Upper lobe of right lung (tissue), 1 donor: ENCODE data around the gene MTFMT. TPM values are rescaled to one million over a fixed set of nuclear protein-coding genes. Genes with fewer than 3 reads are reported as not detected.

Source experiments
- ATAC-seq: fragments of 200-7000 bp; cut with Tn5 transposase; one replicate; pipeline ENCODE4 v1.9.1; 2020; ENCODE audit warnings: mild to moderate bottlenecking, moderate library complexity
- DNase-seq: peaks from one replicate; pipeline ENCODE4 v3.0.0-alpha.2; 2020
- H3K27ac ChIP-seq: fragments of 200-600 bp; one replicate; pipeline ENCODE4 v1.8.0; 2022
- H3K27me3 ChIP-seq: fragments of 200-600 bp; one replicate; pipeline ENCODE4 v1.8.0; 2022; ENCODE audit warnings: mild to moderate bottlenecking
- H3K36me3 ChIP-seq: fragments of 200-600 bp; one replicate; pipeline ENCODE4 v1.8.0; 2022
- H3K4me1 ChIP-seq: fragments of 200-600 bp; one replicate; pipeline ENCODE4 v1.8.0; 2022
- H3K4me3 ChIP-seq: fragments of 200-600 bp; one replicate; pipeline ENCODE4 v1.8.0; 2022; ENCODE audit warnings: mild to moderate bottlenecking
- H3K9me3 ChIP-seq: fragments of 200-600 bp; one replicate; pipeline ENCODE4 v1.8.0; 2022
- intact Hi-C: fragments of 100-400 bp; cut with DNase I; formaldehyde crosslinking; loops from one replicate; pipeline ENCODE4 v1.11.0; 2022
- total RNA-seq: library from RNA; stranded (reverse); fragmentation: NEBNext Ultra II Directional; extraction: Animal tissue kit (Norgen Biotek cat#: 25700); gene quantifications from one replicate; pipeline ENCODE4 v1.2.1, GENCODE V29; 2021
- TF ChIP-seq, protein P1 (sequence below): fragments of 200-600 bp; IDR thresholded peaks from one replicate; pipeline ENCODE4 v1.8.0; 2022; ENCODE audit warnings: antibody characterized with exemption
- donor health status: DM: no; HTN: yes; CAD: no; lungs with severe emphysema.

MTFMT gene
- total RNA-seq, 1 donor from 2014 or later = 13.7 TPM

DNA sequence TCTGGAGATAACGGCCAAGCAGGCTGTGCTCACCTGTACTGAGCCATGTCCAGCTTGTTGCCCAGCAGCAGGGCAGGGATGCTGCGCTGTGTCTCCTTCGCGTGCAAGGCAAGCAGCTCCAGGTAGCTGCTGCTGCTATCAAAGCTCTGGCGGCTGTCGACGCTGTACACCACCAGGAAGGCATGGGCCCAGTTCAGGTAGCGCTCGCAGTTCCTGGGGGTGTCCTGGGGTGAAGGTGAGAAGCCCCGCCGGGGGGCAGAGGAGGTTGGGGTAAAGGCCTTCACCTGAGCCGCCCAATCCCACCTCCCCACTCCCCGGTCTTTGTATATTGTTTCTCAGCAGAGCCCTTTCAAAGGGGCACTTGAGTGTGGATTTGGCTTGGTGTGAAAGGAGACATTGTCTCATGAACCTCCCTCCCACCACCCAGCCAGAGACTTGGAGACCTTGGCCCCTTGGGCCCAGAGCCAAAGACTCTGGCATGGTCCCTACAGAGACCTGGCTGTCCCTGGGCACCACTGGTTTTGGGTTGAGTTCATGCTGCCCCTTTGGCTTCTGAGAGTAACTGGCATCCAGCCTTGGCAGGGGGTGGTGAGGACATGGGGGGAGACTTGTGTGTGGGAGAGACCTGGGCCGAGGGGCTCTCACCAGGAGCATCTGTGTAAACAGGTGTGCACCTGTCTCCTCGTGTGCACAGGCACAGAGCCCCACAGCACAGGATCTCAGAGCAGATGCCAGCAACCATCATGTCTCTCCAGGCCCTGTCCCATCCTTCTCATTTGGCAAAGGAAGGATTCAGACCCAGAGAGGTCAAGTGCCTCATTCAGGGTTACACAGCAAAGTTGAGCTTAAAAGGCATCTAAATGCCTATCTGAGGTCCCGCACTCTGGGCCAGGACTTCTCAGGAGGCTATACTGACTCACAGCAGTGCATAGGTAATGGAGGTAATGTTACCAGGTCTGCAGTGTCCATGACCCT lies 29.2 kb upstream of the MTFMT start:
- H3K27ac ChIP-seq = no peak overlapping the region

GRCh38 chr15:65057549-65057940 lies 28.1 kb upstream of the MTFMT start:
- Histone ChIP-seq H3K36me3 (peaks cover 6% of the 10 kb centered on the region), H3K4me1 (peaks cover 18% of the 10 kb centered on the region), H3K9me3 (no peaks in the 10 kb centered on the region), H3K27me3 (no peaks in the 10 kb centered on the region), H3K27ac (no peak overlapping the region), H3K4me3 (no peak overlapping the region)
- intact Hi-C loops = no loop called here
- DNase-seq (no peak), ATAC-seq (no peak)
- TF ChIP-seq, protein P1, sequence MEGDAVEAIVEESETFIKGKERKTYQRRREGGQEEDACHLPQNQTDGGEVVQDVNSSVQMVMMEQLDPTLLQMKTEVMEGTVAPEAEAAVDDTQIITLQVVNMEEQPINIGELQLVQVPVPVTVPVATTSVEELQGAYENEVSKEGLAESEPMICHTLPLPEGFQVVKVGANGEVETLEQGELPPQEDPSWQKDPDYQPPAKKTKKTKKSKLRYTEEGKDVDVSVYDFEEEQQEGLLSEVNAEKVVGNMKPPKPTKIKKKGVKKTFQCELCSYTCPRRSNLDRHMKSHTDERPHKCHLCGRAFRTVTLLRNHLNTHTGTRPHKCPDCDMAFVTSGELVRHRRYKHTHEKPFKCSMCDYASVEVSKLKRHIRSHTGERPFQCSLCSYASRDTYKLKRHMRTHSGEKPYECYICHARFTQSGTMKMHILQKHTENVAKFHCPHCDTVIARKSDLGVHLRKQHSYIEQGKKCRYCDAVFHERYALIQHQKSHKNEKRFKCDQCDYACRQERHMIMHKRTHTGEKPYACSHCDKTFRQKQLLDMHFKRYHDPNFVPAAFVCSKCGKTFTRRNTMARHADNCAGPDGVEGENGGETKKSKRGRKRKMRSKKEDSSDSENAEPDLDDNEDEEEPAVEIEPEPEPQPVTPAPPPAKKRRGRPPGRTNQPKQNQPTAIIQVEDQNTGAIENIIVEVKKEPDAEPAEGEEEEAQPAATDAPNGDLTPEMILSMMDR = no peak

More for the DNA sequence above, 29.2 kb upstream of the MTFMT start:
- peaks cover 6% of the 10 kb centered on the region for H3K36me3 ChIP-seq
- DNase-seq = no peak
- no peaks in the 10 kb centered on the region for H3K9me3 ChIP-seq
- no peaks in the 10 kb centered on the region for H3K27me3 ChIP-seq
- ATAC-seq = no peak
- H3K4me3 ChIP-seq = no peak overlapping the region
- H3K4me1 ChIP-seq = peaks cover 18% of the 10 kb centered on the region
- intact Hi-C loops = no loop called here
- TF ChIP-seq, protein P1 = no peak

GRCh38 chr15:65056868-65057548 lies 27.6 kb upstream of the MTFMT start:
- TF ChIP-seq, protein P1 = no peak
- ATAC-seq = no peak
- peaks cover 18% of the 10 kb centered on the region for H3K4me1 ChIP-seq
- intact Hi-C loops = no loop called here
- DNase-seq = no peak
- H3K4me3 ChIP-seq = no peak overlapping the region
- no peaks in the 10 kb centered on the region for H3K9me3 ChIP-seq
- no peaks in the 10 kb centered on the region for H3K27me3 ChIP-seq
- no peak overlapping the region for H3K27ac ChIP-seq
- peaks cover 6% of the 10 kb centered on the region for H3K36me3 ChIP-seq

DNA sequence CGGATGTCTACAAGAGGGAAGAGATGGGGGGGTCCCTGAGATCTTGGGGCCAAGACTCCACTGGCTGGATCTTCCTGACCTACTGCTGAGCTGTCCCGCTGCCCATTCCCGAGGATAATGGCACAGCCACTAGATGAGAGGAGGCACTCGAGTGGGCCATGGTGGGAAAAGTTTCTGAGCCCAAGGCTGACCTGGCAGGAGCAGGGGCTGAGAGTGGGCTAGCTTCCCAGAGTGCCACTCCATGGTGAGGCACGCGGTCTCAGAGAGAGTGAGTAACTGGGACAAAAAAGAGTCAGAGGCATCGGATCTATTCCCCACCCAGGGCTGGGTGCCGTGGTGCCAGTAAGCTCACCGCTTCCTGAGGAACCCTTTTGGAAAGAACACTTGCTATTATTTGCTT lies 26.7 kb upstream of the MTFMT start:
- DNase-seq (no peak), ATAC-seq (no peak)
- Histone ChIP-seq H3K27ac (peak overlapping the region; percentile 24), H3K9me3 (no peaks in the 10 kb centered on the region), H3K27me3 (no peaks in the 10 kb centered on the region), H3K4me3 (no peak overlapping the region), H3K36me3 (peaks cover 6% of the 10 kb centered on the region), H3K4me1 (peaks cover 18% of the 10 kb centered on the region)
- TF ChIP-seq, protein P1 = no peak
- intact Hi-C loops = no loop called here

DNA sequence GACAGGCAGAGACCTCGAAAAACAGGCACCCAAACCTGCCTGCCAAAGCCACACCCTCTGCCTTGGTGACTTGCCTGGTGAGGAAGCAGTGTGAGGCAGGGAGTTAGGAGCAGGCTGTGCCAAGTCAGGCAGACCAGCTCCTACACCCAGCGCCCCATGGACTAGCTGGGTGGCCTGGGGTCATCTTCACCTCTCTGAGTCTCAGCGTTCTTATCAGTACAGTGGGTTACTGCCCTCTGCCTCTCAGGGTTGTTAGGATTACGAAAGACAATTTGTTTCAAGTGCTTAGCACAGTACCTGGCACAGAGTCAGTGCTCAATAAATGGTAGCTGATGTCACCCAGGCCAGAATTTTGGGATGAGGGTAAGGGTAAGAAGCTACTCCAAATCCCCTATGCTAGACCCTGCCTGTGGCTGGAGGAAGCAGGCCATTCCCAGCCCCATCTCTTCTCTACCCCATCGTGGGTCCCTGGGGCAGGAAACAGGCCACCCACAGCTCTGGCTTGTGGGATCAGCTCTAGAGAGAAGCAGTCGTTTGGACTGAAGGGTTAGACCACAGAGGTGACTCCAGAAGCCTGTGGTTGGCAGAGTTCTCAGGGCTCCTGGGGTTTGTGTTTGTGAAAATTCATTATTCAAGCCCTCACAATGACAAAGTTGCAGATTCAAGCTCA lies 25.9 kb upstream of the MTFMT start:
- H3K4me1 ChIP-seq = peaks cover 15% of the 10 kb centered on the region
- no peaks in the 10 kb centered on the region for H3K27me3 ChIP-seq
- ATAC-seq (peak; percentile 29), DNase-seq (no peak)
- H3K9me3 ChIP-seq = no peaks in the 10 kb centered on the region
- TF ChIP-seq, protein P1 = no peak
- H3K4me3 ChIP-seq = no peak overlapping the region
- intact Hi-C loops = no loop called here
- peaks cover 6% of the 10 kb centered on the region for H3K36me3 ChIP-seq
- peak overlapping the region; percentile 55 for H3K27ac ChIP-seq
